Left forelimb (tissue), 1 donor: ENCODE measurements around the gene RNLS.
"Not testable (repeated sequence)": the region's sequence is repeated elsewhere in the genome, so short reads cannot be mapped to it uniquely, and the experiment has no call there.

Experiments
- DNase-seq: peaks from one replicate; pipeline ENCODE4 v3.0.0-alpha.2; 2018; ENCODE audit warnings: low spot score

The RNLS gene

DNA sequence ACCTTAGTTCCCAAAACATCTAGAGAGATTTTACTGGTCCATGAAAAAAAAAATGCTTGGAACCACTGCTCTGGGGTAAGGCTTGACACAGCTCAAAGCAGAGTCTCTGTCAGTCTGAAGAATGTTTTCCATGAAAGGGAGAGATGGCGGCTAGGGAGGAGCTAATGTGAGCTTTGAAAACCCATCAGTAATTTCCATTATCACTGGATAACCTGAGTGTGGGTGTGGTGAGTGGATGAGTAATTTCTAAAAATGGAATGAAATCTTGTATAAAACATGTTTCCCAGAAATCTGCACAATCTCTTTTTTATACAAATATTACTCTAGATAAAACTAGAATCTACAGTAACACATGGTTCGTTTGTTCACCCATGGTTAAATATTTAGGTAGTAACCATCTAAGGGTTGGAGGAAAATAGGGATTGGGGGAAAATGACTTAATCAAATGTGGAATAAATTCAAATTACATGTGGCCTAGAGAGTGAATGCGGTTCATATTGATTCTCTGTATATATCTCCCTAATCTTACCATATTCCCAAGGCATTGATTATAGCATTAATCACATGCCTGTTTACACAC, 289.4 kb downstream of the RNLS start:
- DNase-seq = no peak

DNA sequence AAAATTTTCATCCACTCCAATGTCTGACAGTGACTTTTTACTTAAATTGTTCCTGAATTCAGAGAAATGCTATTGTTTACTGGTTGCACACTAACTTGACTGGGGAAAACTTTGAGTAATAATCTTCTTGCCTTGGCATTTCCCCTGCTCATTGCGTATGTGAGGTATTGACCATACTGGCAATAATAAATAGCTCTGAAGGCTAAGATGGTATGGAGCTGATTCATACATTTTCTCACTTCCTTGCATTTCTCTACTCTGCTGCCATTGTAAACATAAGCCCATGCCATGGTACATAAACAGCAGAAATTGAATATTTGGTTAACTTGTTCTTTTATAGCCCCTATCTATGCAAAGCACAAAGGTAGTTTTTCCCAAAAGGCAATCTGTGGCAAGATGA, 290.0 kb downstream of the RNLS start:
- DNase-seq = no peak

DNA sequence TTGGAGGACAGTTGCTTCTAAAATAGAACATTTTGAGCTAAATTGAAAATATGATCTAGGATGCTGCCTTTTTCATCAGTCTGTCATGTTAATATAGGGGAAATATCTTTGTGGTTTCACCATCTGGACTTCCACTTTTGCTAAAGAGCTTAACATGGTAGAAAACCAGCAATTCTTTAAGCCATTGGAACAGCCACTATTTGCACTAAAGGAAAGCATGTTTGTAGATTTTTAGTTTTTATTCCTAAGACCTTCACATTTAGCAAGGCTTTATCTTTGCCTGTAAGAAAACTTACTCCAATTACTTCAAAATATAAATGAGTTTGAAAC, 291.0 kb downstream of the RNLS start:
- DNase-seq = no peak

DNA sequence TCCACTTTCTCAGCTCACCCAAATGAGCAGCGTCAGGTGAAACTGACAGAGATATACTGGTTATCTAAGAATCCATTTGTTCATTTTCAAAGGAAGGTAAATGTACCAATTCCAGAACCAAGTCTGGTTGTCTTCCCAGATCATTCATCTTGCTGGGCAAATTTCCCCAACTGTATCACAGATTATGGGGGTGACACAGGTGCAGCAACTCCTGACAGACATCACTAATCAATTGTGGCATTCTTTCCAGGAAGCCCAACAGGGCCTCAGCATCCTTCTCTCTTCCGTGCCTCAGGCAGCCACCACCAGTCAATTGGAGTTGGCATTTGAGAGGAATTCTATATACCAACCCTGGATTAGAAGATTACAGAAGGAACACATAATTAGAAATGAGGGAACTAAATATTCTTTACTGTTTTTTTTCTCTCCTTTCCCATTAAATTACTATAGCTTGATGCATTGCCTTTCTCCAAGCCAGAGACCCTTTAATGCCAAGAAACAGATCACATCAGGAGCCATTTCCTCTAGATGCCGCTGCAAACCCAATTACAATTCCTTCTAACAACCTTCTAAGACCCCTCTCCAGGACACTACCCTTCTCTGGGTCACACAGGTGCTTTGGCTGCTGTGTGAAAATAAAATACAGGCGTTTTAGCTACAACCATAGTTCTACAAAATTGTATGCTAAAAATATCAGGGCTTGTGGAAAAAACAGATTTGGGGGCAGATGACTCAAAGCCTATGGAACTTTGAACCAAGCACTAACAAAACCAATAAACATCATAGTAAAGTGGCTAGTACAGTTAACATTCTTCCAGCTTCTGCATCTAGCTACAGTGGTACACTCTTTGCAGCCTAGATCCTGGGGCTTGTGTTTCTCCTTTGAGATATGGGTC, 291.6 kb downstream of the RNLS start:
- no peak for DNase-seq

DNA sequence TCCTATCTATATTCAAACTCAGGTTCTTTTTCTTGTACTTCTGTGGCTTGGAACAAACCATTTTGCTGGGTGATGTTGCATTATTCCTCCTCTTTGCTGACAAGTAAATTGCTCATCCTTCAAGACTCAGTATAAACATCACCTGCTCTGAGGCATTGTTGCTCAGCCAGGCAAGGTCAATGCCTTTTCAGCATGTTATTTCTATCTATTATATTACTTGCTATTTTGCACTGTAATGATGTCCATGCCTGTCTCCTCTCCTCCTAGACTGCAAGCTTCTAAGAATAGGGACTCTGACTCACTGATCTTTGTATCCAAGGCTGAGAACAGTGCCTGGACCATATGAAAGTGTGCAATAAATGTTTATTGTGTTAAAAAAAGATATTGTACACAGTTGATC, 293.8 kb downstream of the RNLS start:
- no peak for DNase-seq

DNA sequence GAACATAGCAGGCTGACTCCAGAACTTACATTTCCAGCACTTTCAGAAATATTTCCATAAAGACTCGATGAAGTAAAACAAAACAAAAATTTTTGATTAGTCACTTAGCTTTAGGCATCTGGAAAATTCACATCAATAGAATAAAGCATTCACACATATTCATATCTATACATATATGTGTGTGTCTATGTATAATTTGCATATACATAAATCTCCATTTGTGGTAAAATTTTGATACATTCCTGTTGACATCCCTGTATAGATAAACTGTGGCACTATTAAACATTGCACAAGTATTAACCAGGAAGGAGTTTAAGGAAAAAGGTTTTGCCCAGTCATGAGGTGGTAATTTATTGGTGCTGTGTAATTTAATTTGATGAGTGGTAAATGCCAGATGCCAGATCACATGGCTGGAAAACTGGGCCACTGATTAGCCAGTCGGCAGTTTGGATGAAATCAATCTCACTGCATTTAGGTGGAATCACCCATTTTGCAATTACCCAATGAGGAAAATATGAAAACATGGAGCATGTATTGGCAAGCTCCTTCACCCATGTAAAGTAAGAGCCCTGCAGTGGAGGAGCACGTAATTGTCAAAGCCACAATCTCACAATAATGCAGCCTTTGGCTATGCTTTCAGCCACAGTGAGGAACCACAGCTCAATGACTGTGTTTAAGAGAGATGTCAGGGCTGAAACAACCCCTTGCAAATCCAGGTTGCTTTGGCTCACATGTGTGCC, 294.6 kb downstream of the RNLS start:
- no peak for DNase-seq

DNA sequence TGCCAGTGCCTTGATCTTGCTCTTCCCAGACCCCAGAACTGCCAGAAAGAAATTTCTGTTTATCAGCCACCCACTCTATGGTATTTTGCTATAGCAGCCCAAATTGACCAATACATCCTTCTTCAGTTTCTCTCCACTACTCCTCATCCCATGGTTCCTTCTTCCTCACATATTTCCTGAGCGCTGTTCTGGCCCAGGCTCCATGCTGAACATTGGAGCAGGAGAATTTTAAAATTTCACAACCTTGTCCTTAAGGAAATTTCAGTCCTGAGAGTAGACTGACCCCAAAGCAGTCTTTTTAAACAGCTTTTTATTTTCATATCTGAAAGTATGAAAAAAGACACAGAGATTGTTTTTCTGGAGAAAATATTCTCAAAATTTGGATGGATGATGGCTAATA, 297.1 kb downstream of the RNLS start:
- DNase-seq = no peak

DNA sequence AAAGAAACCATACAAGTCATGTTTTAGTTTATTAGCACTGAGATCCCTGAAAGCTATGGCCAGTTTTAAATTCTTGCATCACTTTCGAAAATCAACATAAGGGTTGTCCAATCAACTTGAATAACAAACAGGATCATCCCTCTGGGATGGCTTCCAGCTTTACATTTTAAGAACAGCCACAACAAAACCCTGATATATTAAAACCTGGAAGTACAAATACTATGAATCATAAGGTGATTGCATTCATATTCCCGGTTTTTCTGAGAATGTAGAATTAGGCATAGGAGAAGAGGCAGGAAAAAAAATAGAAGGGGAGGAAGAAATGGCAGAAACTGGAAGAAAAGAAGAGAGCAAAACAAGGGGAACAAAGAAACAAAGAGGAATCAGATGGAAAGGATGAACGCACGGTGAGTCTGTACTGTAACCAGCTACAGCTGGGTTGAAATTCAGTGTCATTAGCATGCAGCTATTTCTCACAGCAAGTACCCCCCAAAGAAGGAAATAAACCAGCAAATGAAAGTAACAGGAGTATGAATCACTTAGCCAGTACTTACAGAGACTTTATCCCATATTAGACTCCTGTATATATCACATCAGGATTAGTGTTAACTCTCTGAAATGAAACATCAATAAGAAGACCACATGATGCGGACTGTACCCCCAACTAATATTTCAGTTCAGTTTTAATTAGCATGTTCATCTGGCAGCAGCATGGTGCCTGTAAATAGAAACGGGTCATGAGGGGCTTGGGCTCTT, 301.3 kb downstream of the RNLS start:
- no peak for DNase-seq

DNA sequence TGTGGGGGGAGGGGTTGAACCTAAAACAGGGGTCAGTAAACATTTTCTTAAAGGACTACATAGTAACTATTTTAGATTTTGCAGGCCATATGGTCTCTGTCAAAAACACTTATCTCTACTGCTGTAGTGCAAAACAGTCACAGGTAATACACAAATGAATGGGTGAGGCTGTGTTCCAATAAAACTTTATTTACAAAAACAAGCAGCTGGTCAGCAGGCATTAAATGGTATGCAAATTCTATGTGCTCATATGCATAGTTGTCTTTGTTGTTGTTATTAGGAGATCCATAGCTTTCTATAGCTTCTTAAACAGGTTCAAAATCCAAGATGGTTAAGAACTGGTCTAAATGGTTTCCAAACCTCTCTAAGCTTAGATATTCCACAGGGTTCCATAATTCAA, 302.6 kb downstream of the RNLS start:
- no peak for DNase-seq

DNA sequence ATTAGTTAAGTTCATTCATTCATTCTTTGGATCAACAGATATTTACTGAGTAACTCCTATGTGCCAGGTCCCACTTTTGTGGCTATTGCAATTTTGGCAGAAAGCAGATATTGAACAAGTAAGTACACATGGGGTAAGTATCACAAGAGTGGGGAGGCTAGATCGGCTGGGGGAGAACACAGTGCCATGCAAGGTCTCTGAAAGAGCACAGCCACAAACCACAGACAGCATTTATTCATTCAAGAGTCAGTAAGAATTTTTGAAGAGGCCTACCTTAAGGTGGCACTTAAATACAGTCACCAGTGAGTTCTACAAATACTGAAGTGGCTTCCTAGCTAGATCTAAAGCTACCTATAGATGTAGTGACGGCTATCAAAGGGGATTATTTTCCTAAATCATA, 304.2 kb downstream of the RNLS start:
- DNase-seq = no peak

DNA sequence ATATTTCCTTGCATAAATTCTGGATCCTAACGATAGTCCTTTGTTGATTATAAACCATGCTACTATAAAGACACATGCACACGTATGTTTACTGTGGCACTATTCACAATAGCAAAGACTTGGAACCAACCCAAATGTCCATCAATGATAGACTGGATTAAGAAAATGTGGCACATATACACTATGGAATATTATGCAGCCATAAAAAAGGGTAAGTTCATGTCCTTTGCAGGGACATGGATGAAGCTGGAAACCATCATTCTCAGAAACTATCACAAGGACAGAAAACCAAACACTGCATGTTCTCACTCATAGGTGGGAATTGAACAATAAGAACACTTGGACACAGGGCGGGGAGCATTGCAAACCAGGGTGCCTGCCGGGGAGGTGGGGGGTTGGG, 306.2 kb downstream of the RNLS start:
- DNase-seq = not testable (repeated sequence)

DNA sequence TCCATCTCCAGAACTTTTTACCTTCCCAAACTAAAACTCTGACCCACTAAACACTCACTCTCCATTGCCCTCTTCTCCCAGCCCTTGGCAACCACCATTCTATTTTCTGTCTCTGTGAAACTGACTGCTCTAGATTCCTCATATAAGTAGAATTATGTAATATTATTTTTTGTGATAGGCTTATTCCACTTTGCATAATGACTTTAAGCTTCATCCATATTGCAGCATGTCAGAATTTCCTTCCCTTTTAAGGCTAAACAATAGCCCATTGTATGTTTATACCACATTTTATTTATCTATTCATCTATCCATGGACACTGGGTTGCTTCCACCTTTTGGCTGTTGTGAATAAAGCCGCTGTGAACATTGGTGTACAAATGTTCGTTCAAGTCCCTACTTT, 308.8 kb downstream of the RNLS start:
- DNase-seq = no peak

DNA sequence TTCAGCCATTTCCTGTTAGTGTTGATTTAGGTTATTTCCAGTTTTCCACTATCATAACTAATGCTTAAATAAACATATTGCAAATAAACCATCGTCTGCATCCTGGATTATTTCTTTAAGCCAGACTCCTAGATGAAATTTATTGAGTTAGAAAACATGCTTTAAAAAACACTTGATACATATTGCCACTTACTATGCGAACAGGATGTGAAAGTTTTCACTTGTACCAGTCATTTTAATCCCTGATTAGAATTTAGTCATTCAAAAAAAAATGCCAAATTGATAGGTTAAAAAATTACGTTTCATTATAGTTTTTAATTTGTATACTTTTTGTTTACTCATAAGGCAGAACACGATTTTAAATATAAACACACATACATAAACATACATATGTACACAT, 309.6 kb downstream of the RNLS start:
- no peak for DNase-seq

DNA sequence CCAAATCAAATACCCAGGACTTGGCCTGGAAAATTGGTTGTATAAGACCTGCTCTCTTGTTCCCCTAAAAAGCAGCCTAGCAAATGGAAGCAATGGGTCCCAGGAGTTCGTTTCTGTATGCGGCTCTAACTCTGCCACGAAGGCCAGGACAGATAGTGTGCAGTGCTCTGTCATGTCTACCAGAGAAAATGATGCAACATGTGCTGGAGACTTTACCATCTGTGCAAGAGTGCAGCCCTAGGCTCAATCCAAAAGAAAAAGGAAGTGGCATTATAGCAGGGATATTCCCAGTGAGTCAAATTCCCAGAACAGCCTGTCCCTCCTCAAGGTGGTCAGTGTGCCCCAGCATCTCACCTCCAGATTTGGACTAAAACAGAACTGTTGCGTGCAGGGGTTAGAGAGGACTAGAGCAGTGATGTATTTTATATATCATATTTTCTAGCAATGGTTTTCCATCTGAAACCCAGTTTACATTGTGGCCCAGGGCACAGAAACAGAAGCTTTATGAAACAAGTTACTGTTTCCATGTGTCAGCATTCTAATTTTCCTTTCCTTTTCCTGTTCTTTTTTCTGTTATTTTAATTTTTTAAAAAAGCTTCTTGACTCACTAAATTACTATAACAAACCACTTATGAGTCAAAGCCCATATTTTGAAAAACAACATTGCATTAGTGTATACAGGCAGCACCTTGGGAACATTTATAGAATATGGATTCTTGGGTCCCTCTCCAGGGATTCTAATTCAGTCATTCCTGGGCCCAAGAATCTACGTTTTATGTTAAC, 311.2 kb downstream of the RNLS start:
- DNase-seq = no peak

DNA sequence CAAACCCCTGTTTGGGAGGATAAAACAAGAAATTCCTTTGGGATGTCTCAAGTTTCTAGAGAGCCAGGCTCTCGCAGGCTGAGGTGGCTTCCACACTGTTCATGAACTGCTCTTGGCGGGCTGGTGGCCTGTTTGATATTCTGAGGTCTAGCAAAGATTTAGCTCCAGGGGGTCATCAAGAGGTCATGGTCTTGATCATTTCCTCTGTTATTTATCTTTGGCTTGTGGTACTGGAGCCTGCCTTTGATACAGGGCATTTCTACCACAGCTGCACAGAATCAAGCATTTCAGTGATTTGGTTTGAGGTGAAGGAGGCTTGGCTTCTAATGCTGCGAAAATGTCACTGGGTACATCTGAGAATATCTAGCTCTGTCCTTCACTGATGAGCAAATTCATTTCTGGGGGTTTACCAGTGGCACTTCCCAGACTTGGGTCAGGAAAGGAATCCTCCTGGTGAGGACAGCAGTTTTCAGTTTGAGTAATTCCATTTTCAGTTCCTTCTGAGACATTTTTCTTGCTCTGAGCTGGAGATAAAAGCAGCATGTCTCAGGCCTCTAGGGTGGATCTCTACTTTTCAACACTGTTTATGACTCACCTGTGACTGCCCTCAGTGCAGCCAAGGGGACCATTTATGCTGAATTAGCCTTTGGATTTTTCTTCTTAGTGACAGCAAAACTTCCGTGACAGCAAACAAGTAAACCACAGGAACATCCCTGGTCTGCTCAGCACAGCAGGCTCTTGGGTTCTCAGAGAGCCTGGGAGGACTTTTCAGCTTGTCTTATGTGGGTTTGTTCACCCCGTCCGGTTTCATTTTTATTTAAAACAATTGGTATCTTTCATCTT, 312.0 kb downstream of the RNLS start:
- no peak for DNase-seq

DNA sequence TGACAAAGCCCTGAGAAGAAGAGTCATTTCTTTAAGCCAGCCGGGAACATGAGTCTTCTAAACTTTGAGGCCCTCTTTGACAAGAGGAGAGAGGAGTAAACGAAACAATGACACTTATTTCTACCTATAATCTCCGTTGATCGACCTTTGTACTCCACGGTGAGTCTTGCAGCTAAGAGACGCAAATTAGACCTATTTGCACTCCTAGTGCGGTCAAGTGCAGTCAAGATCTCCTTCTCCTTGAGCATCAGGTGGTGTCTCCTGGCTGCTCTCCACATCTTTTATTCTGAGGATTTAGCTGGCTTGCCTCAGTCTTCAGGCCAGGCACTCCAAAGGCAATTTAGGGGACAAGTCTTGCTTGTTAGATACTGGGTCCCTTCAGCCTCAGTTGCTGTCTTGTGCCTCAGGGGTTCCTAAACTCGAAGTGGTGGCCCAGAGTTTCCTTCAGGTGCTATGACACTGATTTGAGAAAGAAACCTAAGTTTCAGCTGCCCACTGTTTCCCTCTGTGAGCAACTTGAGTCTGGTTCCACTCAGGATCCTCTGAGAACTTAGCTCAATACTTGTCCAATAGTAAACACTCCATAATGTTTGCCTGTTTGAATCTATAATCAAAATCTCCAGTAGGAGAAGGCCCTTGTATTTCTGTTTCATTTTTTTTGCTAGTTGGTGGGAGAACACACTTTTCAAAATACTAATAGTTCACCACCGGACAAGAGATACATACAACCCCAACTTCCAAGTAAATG, 312.9 kb downstream of the RNLS start:
- DNase-seq = no peak

DNA sequence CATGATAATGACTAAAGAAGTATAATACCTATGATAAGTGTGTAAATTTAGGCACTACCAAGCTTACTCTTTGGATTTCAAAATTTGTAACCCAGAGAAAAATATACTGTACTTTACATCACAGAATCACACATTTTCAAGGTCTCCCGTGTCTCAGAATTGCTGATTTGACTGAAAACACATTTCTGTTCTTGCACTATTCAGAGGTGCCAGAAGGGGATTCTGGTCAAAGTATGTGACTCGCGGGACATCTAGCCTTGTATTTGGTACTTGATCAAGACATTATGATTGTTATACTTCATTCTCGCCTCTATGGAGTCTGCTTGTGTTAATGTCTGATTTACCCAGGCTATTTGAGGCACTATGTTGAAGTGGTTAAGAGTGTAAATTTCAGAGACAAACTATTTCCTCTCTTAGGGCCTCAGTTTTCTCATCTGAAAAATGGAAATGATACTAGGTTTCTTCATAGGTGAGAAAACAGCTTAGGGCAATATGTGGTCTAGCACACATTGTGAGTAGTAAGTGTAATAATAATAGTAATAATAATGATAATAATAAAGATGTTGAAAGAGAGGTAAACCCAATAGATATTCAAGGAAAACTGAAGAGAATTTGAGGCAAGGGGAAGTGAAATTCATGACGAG, 320.4 kb downstream of the RNLS start:
- DNase-seq = no peak

DNA sequence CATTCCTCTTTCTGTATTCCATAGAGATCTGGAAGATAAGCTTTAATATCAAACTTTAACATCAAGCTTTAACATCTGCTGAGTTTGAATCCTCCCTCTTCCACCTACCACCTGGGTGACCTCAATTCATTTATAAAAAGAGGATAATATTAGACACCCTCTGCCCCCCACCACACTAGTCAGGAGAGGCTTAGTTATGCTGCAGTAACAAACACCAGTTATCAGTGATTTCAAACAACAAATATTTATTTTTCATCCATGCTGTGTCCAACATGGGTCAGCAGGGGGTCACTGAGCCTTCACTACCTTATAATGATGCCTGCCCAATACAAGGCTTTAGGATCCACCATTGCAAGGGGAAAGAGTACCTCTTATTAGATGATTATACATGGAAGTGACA, 322.0 kb downstream of the RNLS start:
- no peak for DNase-seq

DNA sequence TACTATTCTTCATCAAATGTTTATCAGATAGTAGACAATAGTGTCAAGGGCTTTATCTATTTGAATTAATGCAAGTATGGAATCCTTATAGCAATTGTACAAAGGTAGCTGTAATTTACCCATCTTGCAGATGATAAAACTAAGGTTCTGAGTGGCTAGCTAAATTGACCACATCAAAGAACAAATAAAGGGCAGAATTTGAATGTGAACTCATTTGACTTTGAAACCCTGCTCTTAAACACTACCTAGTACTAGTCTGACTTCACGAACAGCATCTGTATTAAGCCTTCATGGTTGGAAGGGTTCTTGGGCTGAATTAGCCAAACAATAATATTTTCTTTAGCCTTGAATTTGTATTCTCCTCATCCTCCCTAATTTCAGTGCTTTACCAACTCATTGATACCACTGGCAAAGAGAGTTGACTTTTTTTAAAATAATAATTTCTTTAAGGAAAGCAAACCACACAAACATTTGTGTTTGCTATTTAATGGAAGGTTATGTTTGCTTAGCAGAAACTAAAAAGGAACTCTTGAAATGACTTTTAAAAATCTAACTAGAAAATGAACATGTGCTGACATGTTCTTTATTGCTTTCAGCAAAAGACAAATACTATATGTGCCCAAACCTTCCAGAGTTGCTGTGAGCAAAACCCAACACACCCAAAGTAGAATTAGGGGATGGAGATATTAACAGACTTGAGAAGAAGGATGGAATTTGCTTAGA, 322.6 kb downstream of the RNLS start:
- no peak for DNase-seq
